GM12878 (cell line): ENCODE results near the gene ZNF473. TPM values are rescaled to one million over a fixed set of nuclear protein-coding genes. Genes with fewer than 3 reads are reported as not detected.

ENCODE experiments used
- ATAC-seq: fragments of 200-7000 bp; cut with Tn5 transposase; 3 replicates; pipeline ENCODE4 v1.9.1; 2020; ENCODE audit warnings: mild to moderate bottlenecking, moderate library complexity
- BruUV-seq: library from RNA; stranded (reverse); fragments of 400-500 nt; replicated peaks from 2 replicates; lab custom pipeline; 2021; lab: Mats Ljungman, UMichigan
- CTCF ChIA-PET: fragments of 300-600 bp; sonication (Branson Sonifier 250); formaldehyde crosslinking; extraction: SDS; loops from one replicate; lab custom pipeline; 2021; ENCODE audit warnings: inconsistent platforms; lab: Yijun Ruan, JAX
- POLR2A ChIA-PET: fragments of 350-600 bp; formaldehyde crosslinking; extraction: SDS; loops from one replicate; lab custom pipeline; 2021; ENCODE audit warnings: inconsistent platforms; lab: Charles Lee
- RAD21 ChIA-PET: fragments of 300-600 bp; sonication (Branson Sonifier 250); formaldehyde crosslinking; loops from one replicate; lab custom pipeline; 2023; ENCODE audit warnings: antibody characterized with exemption; ENCODE audit not compliant: unreplicated experiment; lab: Charles Lee
- SMC1A ChIA-PET: fragments of 300-600 bp; sonication (Branson Sonifier 250); formaldehyde crosslinking; loops from one replicate; lab custom pipeline; 2023; ENCODE audit not compliant: unreplicated experiment, uncharacterized antibody; lab: Charles Lee
- DNase-seq: peaks from one replicate; pipeline ENCODE4 v3.0.0-alpha.2; 2011; ENCODE audit warnings: low read depth, low spot score
- FAIRE-seq: peaks from 3 replicates; lab custom pipeline; 2011; peaks lifted over from hg19 to GRCh38; lab: Jason Lieb, UNC
- H2AFZ ChIP-seq: 2 replicates; pipeline ENCODE4 v1.6.0; 2011; ENCODE audit warnings: low read depth, low read length, control low read depth; ENCODE audit not compliant: control insufficient read depth
- H3K27ac ChIP-seq: 2 replicates; pipeline ENCODE4 v1.5.1; 2011; ENCODE audit warnings: control low read depth; ENCODE audit not compliant: control insufficient read depth, insufficient read depth
- H3K27me3 ChIP-seq, 2 experiments: replicated peaks in 1 of 2; 2 replicates each; pipeline versions ENCODE4 v1.6.0 to v1.6.1; 2011; ENCODE audit warnings: low read length in 1 of 2; ENCODE audit not compliant: control insufficient read depth in 2 of 2, insufficient read depth in 2 of 2
- H3K36me3 ChIP-seq, 2 experiments: 2 replicates each; pipeline ENCODE4 v1.5.1; 2011; ENCODE audit warnings: low read length in 1 of 2; ENCODE audit not compliant: control insufficient read depth in 2 of 2, insufficient read depth in 2 of 2
- H3K4me1 ChIP-seq: 2 replicates; pipeline ENCODE4 v1.6.1; 2011; ENCODE audit warnings: mild to moderate bottlenecking, low read length, moderate library complexity, mixed read lengths; ENCODE audit not compliant: control insufficient read depth, insufficient read depth
- H3K4me2 ChIP-seq: 2 replicates; pipeline ENCODE4 v1.6.0; 2011; ENCODE audit warnings: control low read depth; ENCODE audit not compliant: control insufficient read depth, insufficient read depth
- H3K4me3 ChIP-seq: fragments of 200-600 bp; sonication (generic); 2 replicates; pipeline ENCODE4 v1.5.1; 2016
- H3K79me2 ChIP-seq: 2 replicates; pipeline ENCODE4 v1.6.0; 2011; ENCODE audit warnings: low read length; ENCODE audit not compliant: control insufficient read depth, insufficient read depth
- H3K9ac ChIP-seq: 2 replicates; pipeline ENCODE4 v1.8.0; 2011; ENCODE audit warnings: low read length, control low read depth, mixed read lengths; ENCODE audit not compliant: control insufficient read depth, insufficient read depth
- H3K9me3 ChIP-seq: replicated peaks from 3 replicates; pipeline ENCODE4 v1.5.1; 2011; ENCODE audit warnings: mild to moderate bottlenecking, low read length; ENCODE audit not compliant: control insufficient read depth, insufficient read depth
- H4K20me1 ChIP-seq: 2 replicates; pipeline ENCODE4 v1.6.0; 2011; ENCODE audit not compliant: control insufficient read depth, insufficient read depth
- BMI1 ChIP-seq: fragments of 450-650 bp; IDR thresholded peaks from 2 replicates; pipeline ENCODE4 v1.6.1; 2016; ENCODE audit warnings: mild to moderate bottlenecking, moderate library complexity, borderline replicate concordance
- CHD2 ChIP-seq: IDR thresholded peaks from 2 replicates; pipeline ENCODE4 v1.6.1; 2011; ENCODE audit warnings: low read depth, low read length, improper control_type of control experiment, borderline replicate concordance
- DPF2 ChIP-seq: fragments of 450-650 bp; IDR thresholded peaks from 2 replicates; pipeline ENCODE4 v1.6.1; 2017; ENCODE audit warnings: mild to moderate bottlenecking
- IKZF2 ChIP-seq, 2 experiments: fragments of 450-650 bp; IDR thresholded peaks; 2 replicates each; pipeline ENCODE4 v1.6.1; 2017; ENCODE audit warnings: mild to moderate bottlenecking in 2 of 2, moderate library complexity in 2 of 2
- JUNB ChIP-seq: IDR thresholded peaks from 2 replicates; pipeline ENCODE4 v1.6.1; 2016; ENCODE audit warnings: antibody characterized with exemption, mild to moderate bottlenecking
- LARP7 ChIP-seq: fragments of 450-650 bp; IDR thresholded peaks from 2 replicates; pipeline ENCODE4 v1.6.1; 2017; ENCODE audit warnings: mild to moderate bottlenecking
- MEF2A ChIP-seq: IDR thresholded peaks from 2 replicates; pipeline ENCODE4 v1.6.1; 2011; ENCODE audit warnings: low read depth, mild to moderate bottlenecking, low read length, moderate library complexity; ENCODE audit not compliant: insufficient read depth
- MEF2B ChIP-seq: fragments of 450-650 bp; IDR thresholded peaks from 2 replicates; pipeline ENCODE4 v1.6.1; 2018; ENCODE audit warnings: mild to moderate bottlenecking, moderate library complexity; ENCODE audit not compliant: partially characterized antibody, poor library complexity, severe bottlenecking
- MYB ChIP-seq: fragments of 150-350 bp; IDR thresholded peaks from 2 replicates; pipeline ENCODE4 v1.6.1; 2014; ENCODE audit warnings: mild to moderate bottlenecking, low read depth, low read length, borderline replicate concordance
- NFIC ChIP-seq: IDR thresholded peaks from 2 replicates; pipeline ENCODE4 v1.6.1; 2012; ENCODE audit warnings: low read depth, mild to moderate bottlenecking, inconsistent platforms, low read length, moderate library complexity
- NR2F1 ChIP-seq: fragments of 450-650 bp; conservative IDR thresholded peaks from 2 replicates; pipeline ENCODE4 v1.6.1; 2017; ENCODE audit warnings: mild to moderate bottlenecking
- NRF1 ChIP-seq: conservative IDR thresholded peaks from 2 replicates; pipeline ENCODE4 v1.6.1; 2011; ENCODE audit warnings: mild to moderate bottlenecking, low read depth, low read length, improper control_type of control experiment
- SUZ12 ChIP-seq: fragments of 200-600 bp; sonication (generic); IDR thresholded peaks from one replicate; pipeline ENCODE4 v1.6.1; 2018; ENCODE audit warnings: antibody characterized with exemption, mild to moderate bottlenecking; ENCODE audit not compliant: unreplicated experiment
- WGBS: methylation state at CpG from one replicate; pipeline ENCODE4 v1.1.6; 2016; ENCODE audit warnings: low lambda C conversion rate; ENCODE audit not compliant: insufficient replicate concordance, insufficient coverage; ENCODE audit errors: missing lambda C conversion rate; 5-methylcytosine and 5-hydroxymethylcytosine counted together
- in situ Hi-C: fragments of 300-500 bp; cut with MboI; formaldehyde crosslinking; loops from 9 replicates; pipeline ENCODE4 v1.14.3; 2018; ENCODE audit warnings: mixed read lengths
- intact Hi-C: fragments of 100-400 bp; cut with micrococcal nuclease; formaldehyde crosslinking; loops from one replicate; pipeline ENCODE4 v1.14.2; 2022; ENCODE audit not compliant: unreplicated experiment
- polyA plus RNA-seq, 11 experiments: library from polyadenylated mRNA; depleted of rRNA in 4 of 11; unstranded in 6 of 11; stranded (reverse) in 5 of 11; fragments of >200 nt; fragmentation: Nextera tagmentation in 4 of 11; fragmentation: Illumina TruSeq in 1 of 11; extraction: Ambion mirVana in 4 of 11; extraction: Trizol in 1 of 11; gene quantifications; 1 replicate in 1 of 11; 2 replicates in 10 of 11; pipeline versions ENCODE4 v1.2.1 to v1.2.3, GENCODE V29; 2011 to 2016; ENCODE audit warnings: inconsistent platforms in 2 of 11, missing spikeins in 2 of 11, low read depth in 1 of 11
- total RNA-seq, 4 experiments: library from RNA; depleted of rRNA in 3 of 4; stranded (reverse); fragments of >200 nt in 3 of 4; fragmentation: Illumina TruSeq in 1 of 4; extraction: Trizol in 1 of 4; gene quantifications; 2 replicates each; pipeline versions ENCODE4 v1.2.1 to v1.2.3, GENCODE V29; 2013 to 2021

ZNF473 gene
- total and polyA plus RNA-seq, 10 of the 15 experiments (the other 5 are each of a cell fraction or from before 2014, with no cell fraction given) = 2.3 to 14.9 (median 6.3) TPM

DNA sequence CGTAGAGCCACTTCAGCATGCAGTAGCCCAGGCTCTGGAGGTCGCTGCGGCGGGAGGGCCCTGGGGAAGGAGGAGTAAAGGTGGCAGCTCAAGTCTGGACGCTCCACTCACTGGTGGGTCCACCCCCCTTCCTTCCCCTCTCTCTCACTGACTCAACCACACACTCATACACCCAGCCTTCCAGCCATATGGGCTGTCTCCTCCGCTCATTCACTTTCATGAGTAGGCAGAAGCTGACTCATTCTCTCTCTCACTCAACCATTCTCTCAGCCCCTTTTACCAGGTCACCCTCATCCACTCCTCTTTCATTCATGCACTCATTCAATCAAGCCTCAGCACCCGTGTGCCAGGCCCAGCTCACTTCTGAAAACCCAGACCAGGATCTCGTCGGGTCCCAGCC lies 37.4 kb upstream of the ZNF473 start:
- H3K9me3 ChIP-seq = no peaks in the 10 kb centered on the region
- RAD21 ChIA-PET = no interaction called here
- H4K20me1 ChIP-seq = peaks cover 9% of the 10 kb centered on the region; the same call in 1 of the 2 replicates
- BruUV-seq = no TSS peak
- CTCF ChIA-PET = no interaction called here
- H3K9ac ChIP-seq = no peak overlapping the region
- ATAC-seq (no peak), FAIRE-seq (no peak), DNase-seq (no peak)
- WGBS = 79% methylated on average over 9 of the region's 9 CpGs
- no peak overlapping the region for H3K4me3 ChIP-seq
- POLR2A ChIA-PET = no interaction called here
- intact Hi-C loops (no loop called here), in situ Hi-C loops (no loop called here)
- no peak overlapping the region for H2AFZ ChIP-seq
- H3K4me1 ChIP-seq = no peaks in the 10 kb centered on the region
- H3K36me3 ChIP-seq = peaks cover 3% of the 10 kb centered on the region in 2 experiments; a peak in 3 of 4 replicates
- no peak overlapping the region for H3K27ac ChIP-seq
- no peak for TF ChIP-seq SUZ12
- no peak for TF ChIP-seq MEF2A
- no peak for TF ChIP-seq NR2F1
- no peak for TF ChIP-seq NFIC
- TF ChIP-seq MEF2B = no peak
- TF ChIP-seq IKZF2 (IDR thresholded peaks at IDR 0.05) = no peak
- no peak for TF ChIP-seq LARP7
- TF ChIP-seq BMI1 = no peak
- no peak for TF ChIP-seq JUNB
- no peak for TF ChIP-seq MYB
- TF ChIP-seq DPF2 = no peak
- no peak for TF ChIP-seq CHD2
- no peak for TF ChIP-seq NRF1
- H3K4me2 ChIP-seq = no peak overlapping the region
- SMC1A ChIA-PET = no interaction called here
- no peaks in the 10 kb centered on the region for H3K27me3 ChIP-seq
- no peaks in the 10 kb centered on the region for H3K79me2 ChIP-seq
